Daoy (cell line): ENCODE results near the gene GNAI2. TPM values are rescaled to one million over a fixed set of nuclear protein-coding genes. Genes with fewer than 3 reads are reported as not detected.

Source experiments
- DNase-seq: peaks from one replicate; pipeline ENCODE4 v3.0.0-alpha.2; 2015; ENCODE audit warnings: low read depth
- total RNA-seq: library from RNA; depleted of rRNA; stranded (reverse); fragments of >200 nt; shearing (Covaris generic); gene quantifications from 2 replicates; pipeline ENCODE4 v1.2.3, GENCODE V29; 2014; rRNA removed

The GNAI2 gene
- total RNA-seq, 1 experiment from 2014 or later, result 163 TPM

DNA sequence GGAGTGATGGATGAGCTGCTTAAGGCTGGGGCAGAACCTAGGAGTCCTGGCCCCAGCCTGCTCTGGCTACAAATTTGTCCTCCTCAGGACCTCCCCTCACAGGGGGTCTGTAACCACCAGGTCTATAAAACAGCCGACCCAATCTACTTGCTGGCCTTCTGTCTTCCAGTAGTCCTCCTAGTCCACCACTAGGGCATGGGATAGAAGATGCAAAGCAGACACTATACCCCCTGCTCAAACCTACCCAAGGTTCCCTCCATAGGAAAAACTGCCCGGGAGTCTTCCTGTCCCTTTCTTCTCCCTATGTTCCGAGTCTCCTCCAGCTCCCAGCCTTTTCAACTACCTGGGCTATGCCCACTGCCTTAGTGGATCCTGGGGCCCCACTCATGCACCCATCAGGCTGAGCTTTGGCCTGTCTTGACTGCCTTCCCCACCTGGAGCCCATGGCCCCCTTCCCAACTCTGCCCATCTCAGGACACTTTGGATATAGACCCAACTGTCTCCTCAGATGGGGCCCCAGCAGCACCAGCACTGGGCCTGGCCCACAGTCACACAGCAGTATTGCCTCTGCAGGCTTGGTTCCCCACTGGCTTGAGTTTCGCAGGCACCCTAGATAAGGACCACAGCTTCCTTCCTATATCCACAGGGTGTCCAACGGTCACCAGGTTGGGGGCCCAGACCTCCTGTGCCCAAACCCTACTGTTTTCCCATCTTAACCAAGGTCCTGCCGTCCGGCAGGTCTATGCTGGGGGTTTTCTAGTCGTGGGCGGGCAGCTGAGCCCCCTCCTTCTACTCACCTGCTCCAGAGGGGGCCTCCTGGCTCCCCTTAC is 62.1 kb downstream of the GNAI2 start:
- DNase-seq, result no peak

DNA sequence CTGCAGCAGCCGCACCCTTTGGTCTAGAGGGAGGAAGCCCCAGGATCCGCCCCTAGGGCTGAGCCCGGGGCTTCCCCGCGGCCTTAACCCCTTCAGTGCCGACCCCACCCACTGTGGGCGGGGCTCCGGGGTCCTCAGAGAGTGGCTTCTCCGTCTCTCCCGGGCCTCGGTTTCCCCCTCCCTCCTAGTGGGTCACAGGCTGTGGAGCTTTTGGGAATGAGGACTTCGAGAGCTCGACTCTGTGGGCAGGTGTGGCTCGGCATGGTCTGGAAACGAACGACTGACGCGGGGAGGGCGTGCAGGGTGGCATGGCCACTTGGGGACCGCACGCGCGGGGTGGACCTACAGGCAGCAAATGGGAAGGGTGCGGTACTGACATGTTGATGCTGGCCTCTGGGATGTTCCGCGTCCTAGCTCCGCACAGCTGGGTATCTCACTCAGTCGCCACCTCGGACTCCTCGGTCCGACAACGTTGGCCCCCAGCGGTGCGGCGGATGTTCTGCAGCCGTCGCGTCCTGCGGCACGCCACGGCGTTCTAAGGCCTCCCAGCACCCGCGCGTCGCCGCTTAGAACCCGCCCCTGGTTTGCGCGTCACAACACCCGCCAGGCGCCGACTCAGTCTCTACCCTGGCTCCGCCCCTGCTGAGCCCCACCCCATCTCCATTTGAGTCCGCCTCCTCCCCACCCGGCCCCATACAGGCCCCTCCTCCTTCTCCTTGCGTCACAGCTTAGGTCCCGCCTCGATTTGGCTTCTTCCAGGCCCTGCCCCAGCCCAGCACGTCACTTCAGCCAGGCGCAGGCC is 63.0 kb downstream of the GNAI2 start, which contains the start of the genes HYAL3 and NAA80:
TSS of gene HYAL3 (minus strand) at position 570 of the 802 bp plus-strand sequence. CDS start 3,803 bp downstream, outside the sequence.
TSS of gene NAA80 (minus strand) at position 570 of the 802 bp plus-strand sequence. CDS start 1,942 bp downstream, outside the sequence.
- DNase-seq, result peak; percentile 98

DNA sequence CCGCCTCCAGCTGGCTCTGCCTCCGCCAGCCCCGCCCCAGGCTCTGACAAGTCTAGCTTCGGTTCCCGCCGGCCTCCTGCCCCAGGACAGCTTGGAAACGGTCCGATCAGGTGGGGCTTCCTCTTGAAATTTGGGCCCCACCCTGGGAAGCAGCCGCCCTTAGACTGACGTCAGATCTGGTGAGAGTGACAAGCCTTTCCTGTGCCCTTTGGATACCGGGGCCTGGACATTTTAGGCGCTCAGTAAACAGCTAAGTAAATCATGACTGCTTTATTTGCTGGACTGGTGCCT is 63.6 kb downstream of the GNAI2 start:
- no peak for DNase-seq

- DNase-seq, result no peak
These were observed 64.1 kb downstream of the GNAI2 start for GRCh38 chr3:50299929-50300680.

DNA sequence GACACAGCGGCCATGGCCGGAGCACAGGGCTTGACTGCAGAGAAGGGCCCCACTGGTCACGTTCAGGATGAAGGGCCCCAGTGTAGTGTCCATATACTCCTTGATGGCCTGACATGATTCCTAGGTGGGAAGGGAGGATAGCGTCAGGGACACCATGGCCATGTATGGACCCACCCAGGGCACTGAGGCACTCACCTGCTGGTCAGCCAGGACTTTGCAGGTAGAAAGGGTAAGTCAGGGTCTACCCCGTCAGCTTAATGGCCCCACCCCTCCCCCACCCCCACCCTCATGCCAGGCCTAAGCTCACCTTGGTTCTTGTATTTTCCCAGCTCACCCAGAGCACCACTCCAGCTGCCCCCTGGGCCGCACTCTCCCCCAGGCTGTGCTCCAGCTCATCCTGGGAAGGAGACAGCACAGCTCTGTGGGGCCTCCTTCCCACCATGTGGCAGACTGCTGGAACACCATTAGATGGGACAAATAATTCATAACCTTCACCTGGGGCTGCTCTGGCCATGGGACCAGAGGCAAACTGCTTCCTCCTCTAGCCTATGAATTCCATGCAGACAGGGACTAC is 64.8 kb downstream of the GNAI2 start:
- no peak for DNase-seq

- no peak for DNase-seq
These were observed 66.3 kb downstream of the GNAI2 start for GRCh38 chr3:50302095-50303012.

GRCh38 chr3:50303013-50303815 is 67.2 kb downstream of the GNAI2 start, which contains the start of gene HYAL1:
Gene HYAL1 (minus strand): TSS chr3:50303574. CDS start chr3:50302956, 618 bp downstream.
- no peak for DNase-seq

- no peak for DNase-seq
These were observed 68.6 kb downstream of the GNAI2 start for GRCh38 chr3:50304601-50305000.

Other genes with a start within 250 kb of the GNAI2 start
- 41.2 and 62.9 TPM in 2 replicates for gene RBM5, start 147.3 kb upstream of the GNAI2 start, total RNA-seq
- gene SEMA3F, start 80.9 kb upstream of the GNAI2 start, total RNA-seq, result 0.51 and 1.4 TPM in 2 replicates
- not detected in 2 replicates for gene GNAT1, start 44.6 kb upstream of the GNAI2 start, total RNA-seq
- not detected in 2 replicates for gene SLC38A3, start 30.9 kb upstream of the GNAI2 start, total RNA-seq
- 2.6 and 5.0 TPM in 2 replicates for gene SEMA3B, start 32.9 kb downstream of the GNAI2 start, total RNA-seq
- gene LSMEM2, start 42.9 kb downstream of the GNAI2 start, total RNA-seq, result 1.1 TPM in 1 of 2 replicates, not detected in the other
- 83.4 and 96.4 TPM in 2 replicates for gene IFRD2, start 56.2 kb downstream of the GNAI2 start, total RNA-seq
- gene HYAL3, start 63.2 kb downstream of the GNAI2 start, total RNA-seq, result 2.6 and 3.7 TPM in 2 replicates
- 0.95 and 1.9 TPM in 2 replicates for gene NAA80, start 63.2 kb downstream of the GNAI2 start, total RNA-seq
- gene HYAL1, start 67.4 kb downstream of the GNAI2 start, total RNA-seq, result 0.06 TPM in 1 of 2 replicates, not detected in the other
- 23.5 and 31.0 TPM in 2 replicates for gene HYAL2, start 86.5 kb downstream of the GNAI2 start, total RNA-seq
- gene TUSC2, start 92.0 kb downstream of the GNAI2 start, total RNA-seq, result 44.3 and 51.3 TPM in 2 replicates
- 12.7 and 21.2 TPM in 2 replicates for gene RASSF1, start 104.6 kb downstream of the GNAI2 start, total RNA-seq
- gene ZMYND10, start 109.5 kb downstream of the GNAI2 start, total RNA-seq, result 0.06 and 0.17 TPM in 2 replicates
- gene NPRL2, start 114.6 kb downstream of the GNAI2 start, total RNA-seq, result 14.7 and 20.6 TPM in 2 replicates
- gene CYB561D2, start 114.7 kb downstream of the GNAI2 start, total RNA-seq, result 25.3 and 28.3 TPM in 2 replicates
- gene TMEM115, start 123.3 kb downstream of the GNAI2 start, total RNA-seq, result 26.6 and 33.9 TPM in 2 replicates